IPS-NIHi7 (cell line): Measurements from ENCODE around the gene CLCNKA.
A peak's percentile ranks its signal among the peaks of the same experiment; 100 is the strongest.
"Not testable (repeated sequence)": the region's sequence is repeated elsewhere in the genome, so short reads cannot be mapped to it uniquely, and the experiment has no call there.

Source experiments
- DNase-seq: peaks from one replicate; pipeline ENCODE4 v3.0.0; 2012; ENCODE audit warnings: mixed read lengths; ENCODE audit errors: extremely low spot score

The CLCNKA gene

DNA sequence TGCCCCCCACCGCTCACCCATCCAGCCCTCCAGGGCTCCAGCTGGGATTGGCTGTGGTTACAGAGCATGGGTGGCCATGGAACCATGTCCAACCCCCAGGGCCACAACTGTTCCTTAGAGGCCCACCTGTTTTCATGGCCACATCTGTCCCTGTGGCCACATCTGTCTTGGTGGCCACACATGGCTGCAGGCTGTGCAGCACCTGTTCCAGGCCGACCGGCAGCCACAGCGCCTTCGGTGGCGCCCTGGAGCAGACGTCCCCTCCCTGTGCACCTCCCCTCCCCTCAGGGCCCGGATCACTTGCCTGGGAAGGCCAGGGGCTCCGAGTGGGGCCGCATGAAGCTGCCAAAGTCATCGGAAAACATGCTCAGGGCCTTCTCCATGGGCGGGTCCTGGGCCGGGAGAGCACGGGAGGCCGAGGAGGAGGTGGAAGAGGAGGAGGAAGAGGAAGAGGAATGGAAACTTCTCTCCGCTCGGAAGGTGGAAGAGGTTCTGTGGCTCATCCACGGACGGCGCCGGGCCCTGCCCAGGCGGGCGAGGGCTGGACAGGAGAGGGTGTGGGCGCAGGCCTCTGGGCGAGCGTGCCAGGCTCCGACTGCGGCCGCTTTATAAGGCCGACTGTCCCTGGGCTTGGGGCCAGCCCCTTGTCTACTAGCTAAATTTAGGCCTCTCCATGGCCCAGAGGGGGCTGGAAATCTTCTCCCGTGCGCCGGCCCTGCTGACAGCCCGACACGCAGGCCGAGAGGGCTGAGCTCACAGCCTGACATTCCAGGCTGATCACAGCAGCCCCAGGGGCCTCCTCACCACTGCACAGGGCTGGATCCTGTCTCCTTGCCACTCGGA lies 4.2 kb upstream of the CLCNKA start, which contains the start of gene HSPB7:
TSS of gene HSPB7 (minus strand) at position 583 of the 843 bp plus-strand sequence. CDS start at position 503, 80 bp downstream.
- DNase-seq, result peak; percentile 74

DNA sequence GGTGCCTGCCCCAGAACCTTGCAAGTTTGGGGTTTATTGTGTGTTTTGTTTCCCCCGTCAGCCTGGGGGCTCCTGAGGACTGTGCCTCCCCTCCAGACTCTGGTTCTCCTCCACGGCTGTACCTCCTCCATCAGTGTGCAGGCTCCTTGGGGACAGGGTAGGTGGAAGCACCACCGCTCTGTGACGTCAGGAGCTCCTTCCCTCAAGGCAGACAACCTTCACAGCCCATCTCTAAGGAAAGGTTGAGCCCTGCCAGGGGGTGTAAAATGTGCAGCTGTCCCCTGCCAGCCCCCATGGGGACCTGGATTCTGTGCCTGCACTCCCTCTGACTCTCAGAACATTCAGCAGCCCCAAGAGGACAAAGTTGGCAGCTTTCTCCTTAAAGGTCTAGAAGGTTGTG lies 3.5 kb upstream of the CLCNKA start:
- no peak for DNase-seq

DNA sequence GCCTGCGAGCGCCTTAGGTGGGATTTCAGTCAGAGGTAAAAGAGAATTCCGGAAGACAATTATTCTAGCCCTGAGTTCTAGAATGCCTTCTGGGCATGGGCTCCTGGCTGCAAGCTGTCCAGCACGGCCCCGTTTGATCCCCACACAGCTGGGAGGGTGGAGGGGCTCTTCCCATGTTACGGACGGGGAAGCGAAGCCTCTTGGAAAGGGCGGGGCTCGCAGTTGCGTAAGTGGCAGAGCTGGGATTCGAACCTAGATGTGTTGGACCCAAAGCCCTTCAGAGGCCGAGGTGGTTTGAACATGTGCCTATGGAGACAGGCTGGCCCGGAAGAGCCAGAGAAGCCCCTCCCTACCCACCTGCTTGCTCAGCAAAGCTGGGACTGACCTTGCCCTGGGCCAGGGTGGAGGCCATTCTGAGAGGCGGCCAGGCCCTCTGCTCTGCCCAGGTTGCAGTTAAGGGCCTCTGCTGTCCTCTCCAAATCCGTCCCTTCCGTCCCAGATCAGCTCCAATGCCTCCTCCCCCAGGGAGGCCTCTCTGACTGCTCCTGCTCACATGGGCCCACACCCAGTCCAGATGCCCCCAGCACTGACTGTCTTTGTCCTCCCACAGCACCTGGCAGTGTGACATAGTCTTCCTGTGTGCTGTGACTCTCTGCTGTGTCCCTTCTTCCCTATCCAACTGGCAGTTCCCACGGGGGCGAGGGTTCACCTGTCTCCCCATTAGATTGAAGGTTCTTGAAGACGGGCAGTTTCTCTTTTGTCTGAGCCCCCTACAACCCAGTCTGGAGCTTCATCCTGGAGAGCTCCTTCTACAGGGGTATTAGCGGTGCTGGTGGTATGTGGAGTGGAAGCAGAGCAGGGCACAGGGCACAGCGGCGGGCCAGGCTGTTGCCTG lies 2.8 kb upstream of the CLCNKA start:
- DNase-seq, result no peak

DNA sequence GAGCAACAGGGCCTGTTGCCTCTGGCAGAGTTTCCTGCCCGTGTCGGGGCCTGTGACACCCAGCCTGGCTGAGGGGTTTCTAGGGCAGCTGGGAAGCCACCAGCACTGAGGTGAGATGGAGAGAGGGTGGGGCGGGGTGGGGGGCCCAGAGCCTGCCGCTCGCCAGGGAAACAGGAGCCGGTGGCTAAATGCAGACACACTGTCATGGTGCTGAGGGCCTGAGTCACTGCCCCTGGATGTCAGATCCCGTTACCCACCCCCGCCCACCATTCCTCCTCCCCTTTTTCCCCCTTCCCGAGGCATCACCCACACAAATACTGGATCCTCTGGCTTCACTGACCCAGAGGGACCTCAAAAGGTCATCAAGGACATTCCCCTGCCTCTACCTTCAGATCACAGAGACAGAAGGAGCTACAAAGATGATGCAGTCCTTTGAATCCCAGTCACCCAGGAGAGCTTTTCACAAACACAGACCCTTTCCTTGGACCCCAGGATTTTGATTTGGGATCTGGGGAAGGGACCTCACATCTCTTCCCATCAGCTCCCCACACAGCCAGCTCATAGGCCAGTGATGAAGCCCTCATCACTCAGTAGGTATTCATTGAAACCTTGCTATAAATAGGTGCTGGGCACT lies 2.1 kb upstream of the CLCNKA start:
- no peak for DNase-seq

DNA sequence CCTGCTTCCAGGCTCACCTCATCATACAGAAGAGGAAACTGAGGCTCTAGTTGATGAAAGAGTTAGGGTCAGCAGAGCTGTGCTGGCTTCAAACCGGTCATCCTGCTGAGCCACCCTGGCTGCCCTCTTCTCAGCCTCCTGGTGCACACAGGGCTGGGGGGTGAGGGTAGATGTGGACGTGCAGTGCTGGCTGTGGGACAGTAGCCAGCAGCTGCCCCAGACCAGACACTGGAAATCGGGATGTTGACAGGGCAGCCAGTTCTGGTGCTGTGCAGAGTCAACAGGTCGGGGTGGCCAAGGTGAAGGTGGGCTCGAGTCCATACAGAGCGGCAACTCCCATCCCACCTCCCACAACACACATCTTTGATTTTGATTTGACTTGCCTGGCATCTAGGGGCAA lies 1.5 kb upstream of the CLCNKA start:
- DNase-seq, result no peak

DNA sequence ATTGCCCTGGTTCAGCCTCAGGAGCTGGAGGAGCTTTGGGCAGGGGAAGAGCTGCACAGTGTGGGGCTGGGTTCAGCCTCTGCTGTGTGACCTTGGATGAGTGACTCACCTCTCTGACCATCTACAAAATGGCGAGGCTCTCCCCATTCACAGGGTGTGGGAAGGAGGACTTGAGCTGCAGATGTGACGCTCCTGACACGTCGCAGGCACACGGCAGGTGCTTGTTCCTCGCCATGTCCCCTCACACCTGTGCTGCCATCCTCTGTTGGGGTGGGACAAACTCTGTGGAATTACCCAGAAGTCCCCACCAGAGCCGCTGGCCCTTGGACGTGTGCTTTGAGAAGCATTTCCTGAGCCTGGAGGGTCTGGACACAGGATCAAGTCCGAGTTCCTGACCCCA lies 958 bp upstream of the CLCNKA start:
- not testable (repeated sequence) for DNase-seq

DNA sequence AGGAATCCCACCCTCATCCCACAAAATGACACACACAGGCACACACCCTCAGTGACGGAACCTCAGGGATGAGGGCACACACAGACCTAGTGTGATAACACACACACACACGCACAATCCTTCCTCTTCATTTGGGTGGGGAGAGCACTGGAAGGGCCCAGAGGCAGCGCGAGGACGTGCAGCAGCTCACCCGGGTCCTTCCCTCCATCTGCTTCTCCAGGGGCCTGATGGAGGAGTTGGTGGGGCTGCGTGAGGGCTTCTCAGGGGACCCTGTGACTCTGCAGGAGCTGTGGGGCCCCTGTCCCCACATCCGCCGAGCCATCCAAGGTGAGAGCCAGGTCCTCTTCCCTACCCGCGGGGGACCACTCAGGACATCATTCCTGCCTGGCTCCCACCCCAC lies 557 bp downstream of the CLCNKA start:
- DNase-seq, result no peak

DNA sequence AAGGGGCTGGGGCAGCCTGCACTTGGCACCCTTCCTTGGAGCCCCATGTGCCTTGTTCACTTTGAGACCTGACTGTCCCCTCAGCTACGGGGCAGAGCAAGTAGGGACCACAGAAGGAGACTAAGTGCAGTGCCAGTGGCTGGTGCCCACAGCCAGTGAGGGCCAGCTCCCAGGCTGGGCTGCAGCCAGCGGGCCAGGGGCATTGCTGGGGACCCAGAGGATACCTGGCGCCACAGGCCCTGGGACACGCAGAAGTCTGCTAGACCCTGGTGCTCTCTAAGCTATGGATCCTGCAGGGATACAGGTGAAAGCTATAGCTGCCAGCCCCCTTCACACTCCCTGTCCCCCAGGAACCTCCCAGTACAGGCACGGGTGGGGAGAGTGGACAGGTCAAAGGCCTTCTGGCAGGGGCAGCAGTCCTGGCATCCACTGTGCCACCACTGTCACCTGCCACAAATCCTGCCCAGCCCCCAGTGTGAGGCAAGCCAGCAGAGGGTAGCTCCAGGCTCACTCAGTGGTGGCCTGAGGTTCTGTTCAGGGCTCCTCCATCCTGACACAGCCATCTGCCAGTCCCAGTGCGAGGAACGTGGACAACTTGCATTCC lies 1.3 kb downstream of the CLCNKA start:
- DNase-seq, result no peak

DNA sequence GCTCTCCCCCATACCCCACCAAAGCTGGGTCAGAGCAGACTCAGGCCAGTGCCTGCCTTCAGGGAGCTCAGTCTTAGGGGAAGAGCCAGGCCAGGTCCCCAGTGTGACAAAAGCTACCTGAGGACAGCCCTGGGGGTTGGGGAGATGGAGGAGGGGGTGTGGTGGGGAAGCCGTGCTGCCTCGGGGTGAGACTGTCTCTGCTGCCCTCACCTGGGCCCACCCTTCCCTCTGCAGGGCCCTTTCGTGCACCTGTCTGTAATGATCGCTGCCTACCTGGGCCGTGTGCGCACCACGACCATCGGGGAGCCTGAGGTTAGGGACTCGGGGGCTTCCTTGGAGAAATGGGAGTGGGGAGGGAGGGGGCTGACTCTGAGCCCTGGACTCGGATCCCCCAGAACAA lies 4.5 kb downstream of the CLCNKA start:
- peak; percentile 58 for DNase-seq

DNA sequence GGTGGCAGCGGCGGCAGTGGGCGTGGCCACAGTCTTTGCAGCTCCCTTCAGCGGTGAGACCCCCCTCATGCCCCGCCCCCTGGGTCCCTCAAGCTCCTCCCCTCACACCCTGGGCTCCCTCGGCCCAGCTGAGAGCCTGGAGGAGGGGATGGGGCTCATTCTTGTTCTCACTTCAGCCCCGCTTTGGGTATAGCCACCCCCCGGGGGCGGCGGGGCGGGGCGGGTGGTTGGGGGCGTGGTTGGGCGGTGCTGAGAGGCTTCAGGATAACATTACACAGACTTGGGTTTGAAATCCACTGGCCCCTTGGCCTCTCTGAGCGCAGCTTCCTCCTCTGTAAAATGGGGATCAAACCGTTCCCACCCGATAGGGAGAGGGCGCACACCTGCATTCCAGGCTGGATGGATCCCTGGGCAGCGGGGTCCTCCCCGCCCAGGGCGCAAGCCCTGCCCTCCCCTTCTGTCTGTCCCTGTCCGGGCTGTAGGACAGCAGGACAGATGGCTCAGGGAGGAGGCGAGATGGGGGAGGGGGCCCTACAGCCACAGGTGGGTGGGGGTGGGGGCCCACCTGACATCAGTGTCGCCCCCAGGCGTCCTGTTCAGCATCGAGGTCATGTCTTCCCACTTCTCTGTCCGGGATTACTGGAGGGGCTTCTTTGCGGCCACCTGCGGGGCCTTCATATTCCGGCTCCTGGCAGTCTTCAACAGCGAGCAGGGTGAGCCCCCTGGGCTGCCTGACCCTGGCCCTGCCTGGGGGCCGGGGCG lies 5.1 kb downstream of the CLCNKA start:
- DNase-seq, result peak; percentile 84

DNA sequence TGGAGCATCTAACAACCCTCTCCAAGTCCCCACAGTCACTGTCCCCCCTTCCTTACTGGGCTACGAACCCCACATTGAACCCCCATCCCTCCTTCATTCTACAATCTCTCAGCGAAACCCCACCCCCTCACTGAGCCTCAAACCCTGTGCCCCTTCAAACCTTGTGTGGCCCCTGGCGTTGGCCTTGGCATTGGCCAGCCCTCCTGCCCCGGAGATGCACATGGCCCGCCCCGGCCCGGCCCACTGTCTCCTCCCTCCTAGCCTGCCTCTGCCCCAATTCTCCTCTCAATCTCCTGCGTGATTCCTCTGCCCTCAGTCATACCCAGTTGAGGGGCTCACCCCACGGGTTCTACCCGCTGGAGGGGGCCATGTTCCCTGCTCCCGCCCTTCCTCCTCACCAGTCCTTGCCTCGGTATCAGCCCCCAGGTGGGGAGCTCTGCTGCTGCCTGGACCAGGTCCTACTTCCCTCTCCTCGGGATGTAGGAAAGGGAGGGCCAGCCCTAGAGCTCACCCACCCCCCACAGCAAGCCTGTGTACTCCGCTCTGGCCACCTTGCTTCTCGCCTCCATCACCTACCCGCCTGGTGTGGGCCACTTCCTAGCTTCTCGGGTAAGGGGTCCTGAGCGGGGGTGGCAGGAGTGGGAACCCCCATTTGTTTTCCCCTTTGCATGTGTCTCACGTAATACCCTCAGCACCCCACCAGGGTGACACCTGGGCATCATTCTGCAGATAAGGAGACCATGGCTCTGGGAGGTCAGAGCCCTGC lies 6.6 kb downstream of the CLCNKA start:
- DNase-seq, result no peak

DNA sequence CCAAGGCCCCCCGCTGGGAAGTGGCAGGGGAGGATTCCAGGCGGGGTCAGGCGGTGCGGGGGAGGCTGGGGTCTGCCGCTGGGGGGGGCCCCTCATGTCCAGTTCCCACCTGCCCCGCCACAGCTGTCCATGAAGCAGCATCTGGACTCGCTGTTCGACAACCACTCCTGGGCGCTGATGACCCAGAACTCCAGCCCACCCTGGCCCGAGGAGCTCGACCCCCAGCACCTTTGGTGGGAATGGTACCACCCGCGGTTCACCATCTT lies 7.1 kb downstream of the CLCNKA start:
- not testable (repeated sequence) for DNase-seq

DNA sequence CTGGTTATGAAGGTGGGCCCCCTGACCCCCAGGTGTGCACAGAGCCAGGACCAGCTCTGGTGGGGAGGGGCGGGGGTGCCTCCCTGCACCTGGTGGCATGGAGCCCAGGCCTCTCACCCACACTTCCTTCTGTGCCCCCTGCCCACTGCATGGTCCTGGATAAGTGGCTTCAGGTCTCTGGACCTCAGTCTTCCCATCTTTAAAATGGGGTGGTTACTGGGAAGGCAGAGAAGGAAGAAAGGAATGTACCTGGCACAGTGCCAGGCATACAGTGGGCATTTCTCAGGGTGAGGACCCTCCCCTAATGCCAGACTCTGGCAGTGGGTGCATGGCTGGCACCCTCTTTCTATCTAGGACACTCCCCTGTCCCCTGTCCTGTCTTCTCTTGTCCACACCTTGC lies 7.5 kb downstream of the CLCNKA start:
- DNase-seq, result no peak

DNA sequence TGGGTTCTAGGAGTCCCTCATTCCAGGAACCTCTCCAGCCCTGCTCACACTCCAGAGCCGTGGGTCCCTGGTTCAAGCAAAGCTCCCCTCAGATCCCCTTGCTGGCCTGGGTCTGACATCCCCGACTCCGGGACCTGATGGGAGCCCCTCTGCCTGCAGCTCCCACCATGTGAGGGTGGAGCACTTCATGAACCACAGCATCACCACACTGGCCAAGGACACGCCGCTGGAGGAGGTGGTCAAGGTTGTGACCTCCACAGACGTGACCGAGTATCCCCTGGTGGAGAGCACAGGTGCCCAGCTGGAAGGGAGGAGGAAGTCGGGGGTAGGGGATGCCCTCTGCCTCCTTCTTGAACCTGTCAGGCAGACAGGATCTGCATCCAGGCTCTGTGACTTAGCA lies 9.7 kb downstream of the CLCNKA start:
- no peak for DNase-seq

DNA sequence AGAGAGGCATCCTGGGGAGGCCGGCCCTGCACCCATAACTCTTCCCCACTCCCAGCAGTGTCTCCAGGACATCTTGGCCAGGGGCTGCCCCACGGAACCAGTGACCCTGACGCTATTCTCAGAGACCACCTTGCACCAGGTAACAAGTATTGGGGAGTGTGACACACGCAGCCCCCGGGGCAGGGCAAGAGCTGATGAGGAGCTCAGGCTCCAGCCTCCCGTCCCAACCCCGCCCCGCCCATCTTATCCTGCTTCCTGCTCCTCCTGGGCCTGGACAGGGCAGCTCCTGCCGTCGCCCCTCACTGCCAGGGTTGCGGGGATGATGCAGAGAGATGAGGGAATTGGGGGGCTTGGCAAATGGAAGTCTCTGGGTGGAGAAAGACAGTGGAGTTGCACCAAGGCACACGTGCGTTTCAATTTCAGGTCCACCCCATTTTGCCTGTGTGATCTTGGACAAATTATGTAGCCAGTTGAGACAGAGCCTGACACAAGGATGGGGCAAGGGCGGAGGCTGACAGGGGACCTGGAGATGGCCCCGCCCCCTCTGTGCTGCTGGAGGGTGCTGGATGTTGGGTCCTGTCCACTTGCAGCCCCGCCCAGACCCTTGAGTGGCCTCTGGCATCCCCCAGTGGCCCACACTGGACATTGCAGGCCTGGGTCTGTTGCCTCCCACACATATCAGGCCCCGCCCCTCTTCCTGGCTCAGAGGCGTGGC lies 10.7 kb downstream of the CLCNKA start:
- DNase-seq, result peak; percentile 97

DNA sequence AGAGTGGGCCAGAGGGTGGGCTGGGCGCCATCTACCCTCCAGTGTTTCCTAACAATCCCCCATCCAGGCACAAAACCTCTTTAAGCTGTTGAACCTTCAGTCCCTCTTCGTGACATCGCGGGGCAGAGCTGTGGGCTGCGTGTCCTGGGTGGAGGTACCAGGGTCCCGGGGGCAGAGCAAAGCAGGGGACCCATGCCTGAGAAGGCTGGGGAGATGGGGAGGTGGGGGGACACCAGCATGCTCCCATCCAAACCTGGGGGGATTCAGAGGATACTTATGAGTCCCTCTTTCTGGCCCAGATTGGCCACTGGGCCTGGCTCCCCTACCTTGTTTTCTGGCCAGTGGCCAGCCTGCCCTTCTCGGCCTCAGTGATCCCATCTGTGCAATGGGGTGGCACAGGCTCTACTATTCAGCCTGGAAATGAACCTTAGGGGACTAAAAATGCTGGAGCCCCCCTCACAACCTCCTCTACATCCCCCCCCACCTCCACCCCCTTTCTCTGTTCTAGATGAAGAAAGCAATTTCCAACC lies 11.3 kb downstream of the CLCNKA start:
- DNase-seq, result not testable (repeated sequence)

DNA sequence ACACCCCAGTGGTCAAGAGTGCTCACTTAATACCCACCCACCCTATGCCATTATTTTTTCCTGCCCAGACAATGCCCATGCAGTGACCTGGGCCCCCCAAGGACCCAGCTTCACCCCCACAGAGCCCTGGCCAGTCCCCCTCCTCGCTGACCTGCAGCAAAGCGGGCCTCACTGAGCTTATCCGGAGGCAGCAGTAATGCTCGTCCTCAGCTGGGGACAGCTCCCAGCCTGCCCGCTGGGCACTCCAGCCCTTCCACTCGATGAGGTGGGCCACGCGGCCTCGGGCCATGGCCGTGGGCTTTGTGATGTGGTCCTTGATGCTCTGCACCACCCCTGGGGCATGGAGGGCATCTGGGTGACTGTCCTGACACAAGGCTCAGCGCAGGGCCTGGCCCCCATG lies 14.6 kb downstream of the CLCNKA start:
- DNase-seq, result not testable (repeated sequence)

DNA sequence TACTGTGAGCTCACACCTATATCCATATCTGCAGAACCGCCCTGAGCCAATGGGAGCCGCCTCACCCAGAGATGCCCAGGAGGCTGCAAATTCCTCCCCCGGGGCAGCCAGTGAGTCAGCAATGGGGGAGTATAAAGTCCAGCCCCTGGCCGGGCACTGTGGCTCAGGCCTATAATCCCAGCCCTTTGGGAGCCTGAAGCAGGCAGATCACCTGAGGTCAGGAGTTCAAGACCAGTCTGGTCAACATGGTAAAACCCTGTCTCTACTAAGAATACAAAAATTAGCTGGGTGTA lies 16.7 kb downstream of the CLCNKA start:
- no peak for DNase-seq

DNA sequence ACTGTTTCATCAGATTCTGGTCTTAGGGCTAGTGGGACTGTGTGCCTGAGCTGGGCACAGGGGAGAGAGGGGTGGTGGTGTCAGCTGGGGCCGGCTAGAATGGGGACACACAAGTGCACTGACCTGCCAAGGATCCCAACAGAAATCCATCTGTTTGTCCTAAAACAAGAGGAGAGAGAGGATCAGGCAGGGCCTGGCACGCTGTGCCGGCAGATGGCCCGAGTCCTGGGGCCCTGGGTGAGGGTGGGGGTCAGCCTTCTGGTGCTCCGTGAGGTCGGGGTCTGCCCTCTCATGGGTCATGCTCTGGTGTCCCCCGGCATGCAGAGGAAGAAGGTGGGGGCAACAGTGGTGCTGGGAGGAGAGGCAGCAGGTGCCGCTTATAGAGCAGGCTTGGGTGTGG lies 18.0 kb downstream of the CLCNKA start:
- not testable (repeated sequence) for DNase-seq

DNA sequence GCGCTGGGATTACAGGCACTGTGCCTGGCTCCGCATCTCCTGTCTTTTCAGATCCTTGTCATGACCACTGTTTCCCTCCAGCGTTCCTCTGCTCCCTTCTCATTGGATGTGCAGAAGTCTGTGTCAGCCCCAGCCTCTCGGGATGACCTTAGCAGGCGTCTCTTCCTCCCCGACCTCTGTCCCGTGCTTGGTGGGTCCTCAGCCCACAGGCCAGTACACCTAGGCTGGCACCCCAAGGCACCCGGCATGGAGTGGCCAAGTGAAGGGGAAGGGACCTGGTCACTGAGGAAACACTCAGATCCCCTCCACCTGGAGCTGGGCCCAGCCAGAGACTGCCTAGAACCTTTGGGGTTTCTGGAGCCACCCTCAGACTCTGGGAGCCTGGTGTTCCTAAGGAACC lies 19.4 kb downstream of the CLCNKA start:
- no peak for DNase-seq
